ENCODE measurements around the gene CA4.
"Not testable (repeated sequence)": the region's sequence is repeated elsewhere in the genome, so short reads cannot be mapped to it uniquely, and the experiment has no call there.

DNA sequence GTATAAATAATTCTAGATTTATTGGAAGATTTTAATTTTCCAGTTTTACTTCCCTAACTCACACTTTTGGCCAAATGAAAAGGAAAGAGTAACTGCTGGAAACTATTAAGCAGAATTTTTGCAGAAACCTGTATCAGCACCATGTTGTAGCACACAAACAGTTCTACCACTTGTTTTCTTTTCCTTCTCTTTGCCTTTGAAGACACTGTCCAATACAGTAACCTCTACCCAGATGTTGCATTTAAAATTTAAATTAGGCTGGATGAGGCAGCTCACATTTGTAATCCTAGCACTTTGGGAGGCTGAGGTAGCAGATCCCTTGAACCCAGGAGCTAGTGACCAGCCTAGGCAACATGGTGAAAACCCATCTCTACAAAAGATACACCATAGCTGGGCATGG, 56.0 kb downstream of the CA4 start:
- not testable (repeated sequence) for TF ChIP-seq POLR2A (IDR thresholded peaks at IDR 0.05)
- TF ChIP-seq, protein P1, sequence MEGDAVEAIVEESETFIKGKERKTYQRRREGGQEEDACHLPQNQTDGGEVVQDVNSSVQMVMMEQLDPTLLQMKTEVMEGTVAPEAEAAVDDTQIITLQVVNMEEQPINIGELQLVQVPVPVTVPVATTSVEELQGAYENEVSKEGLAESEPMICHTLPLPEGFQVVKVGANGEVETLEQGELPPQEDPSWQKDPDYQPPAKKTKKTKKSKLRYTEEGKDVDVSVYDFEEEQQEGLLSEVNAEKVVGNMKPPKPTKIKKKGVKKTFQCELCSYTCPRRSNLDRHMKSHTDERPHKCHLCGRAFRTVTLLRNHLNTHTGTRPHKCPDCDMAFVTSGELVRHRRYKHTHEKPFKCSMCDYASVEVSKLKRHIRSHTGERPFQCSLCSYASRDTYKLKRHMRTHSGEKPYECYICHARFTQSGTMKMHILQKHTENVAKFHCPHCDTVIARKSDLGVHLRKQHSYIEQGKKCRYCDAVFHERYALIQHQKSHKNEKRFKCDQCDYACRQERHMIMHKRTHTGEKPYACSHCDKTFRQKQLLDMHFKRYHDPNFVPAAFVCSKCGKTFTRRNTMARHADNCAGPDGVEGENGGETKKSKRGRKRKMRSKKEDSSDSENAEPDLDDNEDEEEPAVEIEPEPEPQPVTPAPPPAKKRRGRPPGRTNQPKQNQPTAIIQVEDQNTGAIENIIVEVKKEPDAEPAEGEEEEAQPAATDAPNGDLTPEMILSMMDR (IDR thresholded peaks at IDR 0.05) = not testable (repeated sequence)
